Prostate gland (tissue), 2 donors: ENCODE measurements around the gene CSE1L.

Experiments
- CTCF ChIP-seq, 4 experiments: fragments of 200-600 bp in 2 of 4; fragments of 450-650 bp in 2 of 4; sonication (generic) in 2 of 4; IDR thresholded peaks; 1 replicate in 3 of 4; 2 replicates in 1 of 4; pipeline ENCODE4 v1.5.1; 2016 to 2019; ENCODE audit warnings: antibody characterized with exemption in 4 of 4, mild to moderate bottlenecking in 2 of 4, moderate library complexity in 2 of 4
- POLR2A ChIP-seq: fragments of 450-650 bp; IDR thresholded peaks from one replicate; pipeline ENCODE4 v1.6.1; 2016; ENCODE audit warnings: antibody characterized with exemption, mild to moderate bottlenecking
- POLR2AphosphoS5 ChIP-seq: sonication (generic); formaldehyde crosslinking; IDR thresholded peaks from one replicate; pipeline ENCODE4 v1.6.1; 2017; ENCODE audit warnings: antibody characterized with exemption

- no peak for TF ChIP-seq CTCF (IDR thresholded peaks at IDR 0.05)
- no peak for TF ChIP-seq POLR2AphosphoS5
- no peak for TF ChIP-seq POLR2A
These were observed 92.3 kb downstream of the CSE1L start for GRCh38 chr20:49138431-49138830.
